HG03280 (cell line): ENCODE results near the gene DNAJC8.

Experiments used
- ATAC-seq: cut with Tn5 transposase; IDR thresholded peaks from one replicate; pipeline ENCODE4 v1.9.1; 2021; ENCODE audit warnings: mild to moderate bottlenecking, moderate library complexity; ENCODE audit not compliant: unreplicated experiment

DNAJC8 gene

GRCh38 chr1:28173980-28174297 lies 58.9 kb downstream of the DNAJC8 start:
- ATAC-seq = no peak

GRCh38 chr1:28173151-28173979 lies 59.5 kb downstream of the DNAJC8 start:
- ATAC-seq = no peak

GRCh38 chr1:28172713-28173150 lies 60.1 kb downstream of the DNAJC8 start:
- ATAC-seq = peak; percentile 64

GRCh38 chr1:28171246-28171645 lies 61.6 kb downstream of the DNAJC8 start:
- no peak for ATAC-seq

DNA sequence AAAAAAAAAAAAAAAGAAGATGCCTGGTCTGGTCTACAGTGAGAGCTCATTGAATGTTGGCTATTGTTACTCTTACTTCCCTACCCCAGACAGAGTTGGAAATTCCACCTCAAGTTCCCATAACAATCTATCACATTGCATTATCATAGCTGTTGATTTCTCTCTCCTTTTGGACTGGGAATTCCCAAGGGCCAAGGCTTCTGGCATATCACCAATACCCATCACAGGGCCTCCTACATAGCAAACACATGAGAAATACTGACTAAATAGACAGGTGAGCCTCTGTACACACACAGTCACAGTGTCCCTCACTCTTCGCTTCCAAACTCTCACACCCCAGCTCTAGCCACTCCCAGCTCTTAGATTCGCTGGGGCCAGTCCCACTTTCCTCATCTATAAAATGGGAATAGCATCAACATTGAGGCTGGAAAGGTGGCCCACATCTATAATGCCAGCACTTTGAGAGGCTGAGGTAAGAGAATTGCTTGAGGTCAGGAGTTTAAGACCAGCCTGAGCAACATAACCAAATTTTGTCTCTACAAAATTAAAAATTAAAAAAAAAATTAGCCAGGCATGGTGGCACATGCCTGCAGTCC lies 62.7 kb downstream of the DNAJC8 start:
- no peak for ATAC-seq

- no peak for ATAC-seq
Measured at GRCh38 chr1:28163496-28164161, 69.2 kb downstream of the DNAJC8 start.

- ATAC-seq = no peak
Measured at GRCh38 chr1:28162151-28162550, 70.7 kb downstream of the DNAJC8 start.

DNA sequence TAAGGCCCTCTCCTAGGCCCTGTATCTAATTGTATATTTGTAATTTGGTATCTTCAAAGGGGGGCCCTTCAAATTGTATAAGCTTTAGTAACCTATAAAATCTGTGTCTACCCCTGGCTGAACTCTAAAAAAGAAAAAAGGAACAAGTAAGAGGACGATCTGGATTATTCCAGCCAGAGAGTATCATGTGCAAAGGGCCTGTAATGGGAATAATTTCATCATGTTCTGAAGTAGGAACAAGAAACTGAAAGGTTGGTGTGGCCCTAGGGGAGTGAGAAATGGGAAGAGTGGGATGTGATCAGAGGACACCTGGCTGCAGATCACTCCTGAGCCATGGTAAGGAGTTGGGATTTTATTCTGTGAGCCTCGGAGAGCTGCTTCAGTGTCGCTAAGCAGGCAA lies 71.1 kb downstream of the DNAJC8 start:
- ATAC-seq = no peak

- no peak for ATAC-seq
Measured at GRCh38 chr1:28160782-28161266, 72.0 kb downstream of the DNAJC8 start.

DNA sequence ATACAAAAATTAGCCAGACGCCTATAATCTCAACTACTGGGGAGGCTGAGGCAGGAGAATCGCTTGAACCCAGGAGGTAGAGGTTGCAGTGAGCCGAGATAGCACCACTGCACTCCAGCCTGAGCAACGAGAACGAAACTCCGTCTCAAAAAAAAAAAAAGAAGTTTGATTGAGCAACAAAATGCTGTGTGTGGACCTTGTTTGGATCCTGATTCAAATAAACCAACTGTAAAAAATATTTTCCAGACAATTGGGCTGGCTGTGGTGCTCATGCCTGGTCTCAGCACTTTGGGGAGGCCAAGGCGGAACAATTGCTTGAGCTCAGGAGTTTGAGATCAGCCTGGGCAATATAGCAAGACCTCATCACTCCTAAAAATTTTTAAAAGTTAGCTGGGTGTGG lies 73.1 kb downstream of the DNAJC8 start:
- ATAC-seq = no peak

- ATAC-seq = no peak
Measured at GRCh38 chr1:28159243-28159642, 73.6 kb downstream of the DNAJC8 start.

DNA sequence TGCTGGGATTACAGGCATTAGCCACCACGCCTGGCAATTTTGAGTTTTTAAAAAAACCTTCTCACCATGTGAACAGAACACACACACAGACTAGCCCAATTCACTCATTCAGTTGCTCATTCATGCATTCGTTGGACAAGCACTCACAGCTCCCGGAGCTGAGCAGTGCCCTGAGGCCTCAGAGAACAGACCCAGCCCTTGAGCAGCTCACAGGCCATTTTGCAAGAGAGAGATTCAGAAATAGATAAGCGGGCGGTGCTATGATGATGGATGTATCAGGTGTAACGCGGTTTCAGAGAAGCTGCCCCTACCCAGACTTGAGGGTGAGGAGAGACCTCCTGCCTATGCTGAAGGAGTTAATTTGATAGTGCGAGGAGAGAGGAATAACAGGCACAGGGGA lies 74.9 kb downstream of the DNAJC8 start:
- ATAC-seq = no peak

DNA sequence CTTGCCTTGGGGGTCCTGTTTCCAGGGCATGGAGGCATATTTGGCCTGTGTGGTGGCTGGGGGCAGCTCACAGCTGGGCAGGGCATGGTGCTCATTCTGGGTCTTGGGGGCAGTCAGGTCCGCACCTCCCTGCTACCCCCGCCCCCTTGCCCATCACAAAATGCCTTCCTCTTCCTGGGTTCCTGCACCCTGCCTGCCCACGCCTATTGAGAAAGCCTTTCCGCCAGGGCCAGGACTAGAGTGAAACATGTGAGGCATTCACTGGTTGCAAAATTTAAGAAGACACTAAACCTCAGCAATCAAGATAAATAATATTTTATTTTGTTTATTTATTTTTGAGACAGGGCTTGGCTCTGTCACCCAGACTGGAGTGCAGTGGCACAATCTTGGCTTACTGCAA lies 76.0 kb downstream of the DNAJC8 start:
- ATAC-seq = no peak

- ATAC-seq = no peak
Measured at GRCh38 chr1:28155628-28156027, 77.2 kb downstream of the DNAJC8 start.

DNA sequence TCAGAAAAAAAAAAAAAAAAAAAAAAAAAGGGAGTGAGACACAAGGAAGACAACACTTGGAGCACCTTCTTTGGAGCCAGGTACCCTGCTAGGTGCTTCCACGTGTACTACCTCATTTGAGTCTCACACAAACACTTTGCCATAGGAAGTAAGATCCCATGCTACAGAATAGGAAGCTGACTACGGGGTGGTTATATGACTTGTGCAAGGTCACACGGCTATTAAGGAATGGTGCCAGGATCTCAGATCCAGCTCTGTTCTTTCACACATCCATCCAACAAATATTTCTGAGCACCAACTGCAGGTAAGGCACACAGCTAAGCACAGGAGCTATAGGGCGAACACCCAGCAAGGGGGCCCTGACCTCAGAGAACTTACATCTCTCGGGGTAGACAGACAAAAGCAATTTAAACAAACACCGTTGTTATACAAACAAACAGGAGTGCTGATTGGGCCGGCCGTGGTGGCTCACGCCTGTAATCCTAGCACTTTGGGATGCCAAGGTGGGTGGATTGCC lies 78.7 kb downstream of the DNAJC8 start:
- no peak for ATAC-seq
